SK-N-SH treated with all-trans-retinoic acid at 6 μM for 48 hours (cell line): Measurements from ENCODE around the gene TMEM30A.

Experiments
- BACH2 ChIP-seq: fragments of 250-450 bp; sonication (Bioruptor Pico); IDR thresholded peaks from 2 replicates; pipeline ENCODE4 v1.9.0; 2021; ENCODE audit warnings: mild to moderate bottlenecking, borderline replicate concordance
- OSR1 ChIP-seq: fragments of 250-450 bp; sonication (Bioruptor Pico); IDR thresholded peaks from 2 replicates; pipeline ENCODE4 v1.8.0; 2022; ENCODE audit warnings: moderate library complexity, mild to moderate bottlenecking, inconsistent platforms
- PPARA ChIP-seq: fragments of 250-450 bp; sonication (Bioruptor Pico); IDR thresholded peaks from 2 replicates; pipeline ENCODE4 v1.5.0; 2020; ENCODE audit warnings: mild to moderate bottlenecking, borderline replicate concordance
- RARB ChIP-seq: fragments of 250-450 bp; sonication (Bioruptor Pico); IDR thresholded peaks from 2 replicates; pipeline ENCODE4 v1.8.0; 2021; ENCODE audit warnings: mild to moderate bottlenecking, moderate library complexity
- SNAI2 ChIP-seq: fragments of 250-450 bp; sonication (Bioruptor Pico); IDR thresholded peaks from 2 replicates; pipeline ENCODE4 v1.5.0; 2020; ENCODE audit warnings: mild to moderate bottlenecking, moderate library complexity
- TF ChIP-seq, protein P1 (sequence below): fragments of 250-450 bp; sonication (Bioruptor Pico); IDR thresholded peaks from 2 replicates; pipeline ENCODE4 v1.5.1; 2021; ENCODE audit warnings: mild to moderate bottlenecking, moderate library complexity
- TF ChIP-seq, protein P2 (sequence below): fragments of 250-450 bp; sonication (Bioruptor Pico); IDR thresholded peaks from 2 replicates; pipeline ENCODE4 v1.5.0; 2020; ENCODE audit warnings: mild to moderate bottlenecking, moderate library complexity
- TF ChIP-seq, protein P3 (sequence below): fragments of 250-450 bp; sonication (Bioruptor Pico); IDR thresholded peaks from 2 replicates; pipeline ENCODE4 v1.8.0; 2020; ENCODE audit warnings: mild to moderate bottlenecking, moderate library complexity, borderline replicate concordance
- TF ChIP-seq, protein P4 (sequence below): fragments of 250-450 bp; sonication (Bioruptor Pico); IDR thresholded peaks from 2 replicates; pipeline ENCODE4 v1.5.1; 2020; ENCODE audit warnings: low read depth, mild to moderate bottlenecking, moderate library complexity

DNA sequence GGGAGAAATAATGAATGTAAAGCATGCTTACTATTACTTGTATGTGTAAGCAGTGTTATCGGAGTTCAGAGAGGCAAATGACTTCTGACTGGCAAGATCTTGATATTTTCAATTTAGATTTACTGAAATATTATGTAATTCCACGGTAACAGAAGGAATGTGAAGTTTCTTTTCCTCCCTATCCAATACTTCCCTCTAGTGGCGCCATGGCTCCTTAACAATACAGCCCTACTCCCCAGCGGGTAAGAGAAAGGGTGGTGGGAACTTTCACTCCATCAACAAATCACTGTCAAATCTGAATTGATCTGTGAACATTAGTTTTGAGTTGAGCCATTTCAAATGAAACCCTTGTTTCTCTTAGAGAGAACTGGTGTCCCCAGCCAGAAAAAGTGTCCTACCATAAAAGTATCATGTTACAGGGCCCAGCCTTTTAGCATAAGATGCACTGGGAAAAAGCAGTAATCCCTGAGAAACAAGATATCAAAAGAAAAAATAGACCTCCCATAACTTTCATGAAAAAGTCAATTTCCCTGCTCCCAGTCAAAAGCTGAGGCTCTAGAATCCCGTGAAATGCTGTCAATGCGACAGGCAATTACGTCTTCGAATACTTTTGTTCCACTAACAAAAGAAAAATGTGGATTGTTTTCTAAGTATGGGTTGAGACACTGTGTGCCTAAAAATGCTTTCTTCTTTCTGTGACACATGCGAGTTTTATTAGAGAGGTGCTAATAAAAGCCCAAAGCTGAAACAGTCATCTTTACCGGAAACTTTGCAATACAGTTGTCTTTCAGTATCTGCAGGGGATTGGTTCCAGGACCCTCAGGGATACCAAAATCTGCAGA, 53.9 kb downstream of the TMEM30A start:
- TF ChIP-seq RARB = no peak
- TF ChIP-seq, protein P1, sequence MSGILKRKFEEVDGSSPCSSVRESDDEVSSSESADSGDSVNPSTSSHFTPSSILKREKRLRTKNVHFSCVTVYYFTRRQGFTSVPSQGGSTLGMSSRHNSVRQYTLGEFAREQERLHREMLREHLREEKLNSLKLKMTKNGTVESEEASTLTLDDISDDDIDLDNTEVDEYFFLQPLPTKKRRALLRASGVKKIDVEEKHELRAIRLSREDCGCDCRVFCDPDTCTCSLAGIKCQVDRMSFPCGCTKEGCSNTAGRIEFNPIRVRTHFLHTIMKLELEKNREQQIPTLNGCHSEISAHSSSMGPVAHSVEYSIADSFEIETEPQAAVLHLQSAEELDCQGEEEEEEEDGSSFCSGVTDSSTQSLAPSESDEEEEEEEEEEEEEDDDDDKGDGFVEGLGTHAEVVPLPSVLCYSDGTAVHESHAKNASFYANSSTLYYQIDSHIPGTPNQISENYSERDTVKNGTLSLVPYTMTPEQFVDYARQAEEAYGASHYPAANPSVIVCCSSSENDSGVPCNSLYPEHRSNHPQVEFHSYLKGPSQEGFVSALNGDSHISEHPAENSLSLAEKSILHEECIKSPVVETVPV = no peak
- no peak for TF ChIP-seq SNAI2 (CRISPR knock-in tag)
- TF ChIP-seq, protein P2, sequence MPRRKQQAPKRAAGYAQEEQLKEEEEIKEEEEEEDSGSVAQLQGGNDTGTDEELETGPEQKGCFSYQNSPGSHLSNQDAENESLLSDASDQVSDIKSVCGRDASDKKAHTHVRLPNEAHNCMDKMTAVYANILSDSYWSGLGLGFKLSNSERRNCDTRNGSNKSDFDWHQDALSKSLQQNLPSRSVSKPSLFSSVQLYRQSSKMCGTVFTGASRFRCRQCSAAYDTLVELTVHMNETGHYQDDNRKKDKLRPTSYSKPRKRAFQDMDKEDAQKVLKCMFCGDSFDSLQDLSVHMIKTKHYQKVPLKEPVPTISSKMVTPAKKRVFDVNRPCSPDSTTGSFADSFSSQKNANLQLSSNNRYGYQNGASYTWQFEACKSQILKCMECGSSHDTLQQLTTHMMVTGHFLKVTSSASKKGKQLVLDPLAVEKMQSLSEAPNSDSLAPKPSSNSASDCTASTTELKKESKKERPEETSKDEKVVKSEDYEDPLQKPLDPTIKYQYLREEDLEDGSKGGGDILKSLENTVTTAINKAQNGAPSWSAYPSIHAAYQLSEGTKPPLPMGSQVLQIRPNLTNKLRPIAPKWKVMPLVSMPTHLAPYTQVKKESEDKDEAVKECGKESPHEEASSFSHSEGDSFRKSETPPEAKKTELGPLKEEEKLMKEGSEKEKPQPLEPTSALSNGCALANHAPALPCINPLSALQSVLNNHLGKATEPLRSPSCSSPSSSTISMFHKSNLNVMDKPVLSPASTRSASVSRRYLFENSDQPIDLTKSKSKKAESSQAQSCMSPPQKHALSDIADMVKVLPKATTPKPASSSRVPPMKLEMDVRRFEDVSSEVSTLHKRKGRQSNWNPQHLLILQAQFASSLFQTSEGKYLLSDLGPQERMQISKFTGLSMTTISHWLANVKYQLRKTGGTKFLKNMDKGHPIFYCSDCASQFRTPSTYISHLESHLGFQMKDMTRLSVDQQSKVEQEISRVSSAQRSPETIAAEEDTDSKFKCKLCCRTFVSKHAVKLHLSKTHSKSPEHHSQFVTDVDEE (CRISPR knock-in tag) = no peak
- TF ChIP-seq, protein P3, sequence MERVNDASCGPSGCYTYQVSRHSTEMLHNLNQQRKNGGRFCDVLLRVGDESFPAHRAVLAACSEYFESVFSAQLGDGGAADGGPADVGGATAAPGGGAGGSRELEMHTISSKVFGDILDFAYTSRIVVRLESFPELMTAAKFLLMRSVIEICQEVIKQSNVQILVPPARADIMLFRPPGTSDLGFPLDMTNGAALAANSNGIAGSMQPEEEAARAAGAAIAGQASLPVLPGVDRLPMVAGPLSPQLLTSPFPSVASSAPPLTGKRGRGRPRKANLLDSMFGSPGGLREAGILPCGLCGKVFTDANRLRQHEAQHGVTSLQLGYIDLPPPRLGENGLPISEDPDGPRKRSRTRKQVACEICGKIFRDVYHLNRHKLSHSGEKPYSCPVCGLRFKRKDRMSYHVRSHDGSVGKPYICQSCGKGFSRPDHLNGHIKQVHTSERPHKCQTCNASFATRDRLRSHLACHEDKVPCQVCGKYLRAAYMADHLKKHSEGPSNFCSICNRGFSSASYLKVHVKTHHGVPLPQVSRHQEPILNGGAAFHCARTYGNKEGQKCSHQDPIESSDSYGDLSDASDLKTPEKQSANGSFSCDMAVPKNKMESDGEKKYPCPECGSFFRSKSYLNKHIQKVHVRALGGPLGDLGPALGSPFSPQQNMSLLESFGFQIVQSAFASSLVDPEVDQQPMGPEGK (CRISPR knock-in tag) = no peak
- no peak for TF ChIP-seq OSR1
- no peak for TF ChIP-seq BACH2 (CRISPR knock-in tag)
- TF ChIP-seq, protein P4, sequence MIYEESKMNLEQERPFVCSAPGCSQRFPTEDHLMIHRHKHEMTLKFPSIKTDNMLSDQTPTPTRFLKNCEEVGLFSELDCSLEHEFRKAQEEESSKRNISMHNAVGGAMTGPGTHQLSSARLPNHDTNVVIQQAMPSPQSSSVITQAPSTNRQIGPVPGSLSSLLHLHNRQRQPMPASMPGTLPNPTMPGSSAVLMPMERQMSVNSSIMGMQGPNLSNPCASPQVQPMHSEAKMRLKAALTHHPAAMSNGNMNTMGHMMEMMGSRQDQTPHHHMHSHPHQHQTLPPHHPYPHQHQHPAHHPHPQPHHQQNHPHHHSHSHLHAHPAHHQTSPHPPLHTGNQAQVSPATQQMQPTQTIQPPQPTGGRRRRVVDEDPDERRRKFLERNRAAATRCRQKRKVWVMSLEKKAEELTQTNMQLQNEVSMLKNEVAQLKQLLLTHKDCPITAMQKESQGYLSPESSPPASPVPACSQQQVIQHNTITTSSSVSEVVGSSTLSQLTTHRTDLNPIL (CRISPR knock-in tag) = no peak
- no peak for TF ChIP-seq PPARA (CRISPR knock-in tag)
